HEK293 (cell line): ENCODE measurements around the gene CTAGE9.

Experiments used
- CTCF ChIA-PET: fragments of 350-600 bp; formaldehyde crosslinking; extraction: SDS; loops from one replicate; lab custom pipeline; 2021; ENCODE audit warnings: antibody characterized with exemption; lab: Yijun Ruan, JAX
- POLR2A ChIA-PET: fragments of 300-600 bp; formaldehyde crosslinking; extraction: SDS; loops from one replicate; lab custom pipeline; 2020; ENCODE audit warnings: antibody characterized with exemption, inconsistent platforms; lab: Yijun Ruan, JAX
- H3K27ac ChIP-seq: fragments of 200-500 bp; sonication (Bioruptor generic); 2 replicates; pipeline ENCODE4 v1.5.1; 2014; ENCODE audit warnings: low read depth, low read length, control low read depth, inconsistent platforms; ENCODE audit errors: extremely low read depth
- H3K36me3 ChIP-seq, 2 experiments: fragments of 200-500 bp in 1 of 2; sonication (Bioruptor generic) in 1 of 2; 1 replicate in 1 of 2; 2 replicates in 1 of 2; pipeline ENCODE4 v1.5.1; 2014 to 2017; ENCODE audit warnings: inconsistent platforms in 2 of 2, low read length in 2 of 2; ENCODE audit not compliant: control insufficient read depth in 2 of 2, insufficient read depth in 1 of 2
- H3K4me1 ChIP-seq: fragments of 200-500 bp; sonication (Bioruptor generic); 2 replicates; pipeline ENCODE4 v1.5.1; 2014; ENCODE audit warnings: mild to moderate bottlenecking, low read length, inconsistent platforms; ENCODE audit not compliant: control insufficient read depth, insufficient read depth
- H3K4me3 ChIP-seq: 2 replicates; pipeline ENCODE4 v1.5.1; 2011; ENCODE audit warnings: low read depth, mild to moderate bottlenecking, control low read depth, low read length, moderate library complexity
- H3K9me3 ChIP-seq: fragments of 200-500 bp; sonication (Bioruptor generic); 2 replicates; pipeline ENCODE4 v1.5.1; 2014; ENCODE audit warnings: low read depth, low read length, inconsistent platforms; ENCODE audit not compliant: control insufficient read depth, insufficient read depth
- GLI4 ChIP-seq: fragments of 450-650 bp; formaldehyde crosslinking; IDR thresholded peaks from 2 replicates; pipeline ENCODE4 v1.5.1; 2016; ENCODE audit warnings: missing biosample characterization, missing genetic modification characterization
- KLF10 ChIP-seq: fragments of 450-650 bp; IDR thresholded peaks from 2 replicates; pipeline ENCODE4 v1.5.1; 2018; ENCODE audit warnings: missing biosample characterization, mild to moderate bottlenecking, missing genetic modification characterization
- TSHZ1 ChIP-seq: fragments of 450-650 bp; formaldehyde crosslinking; IDR thresholded peaks from 2 replicates; pipeline ENCODE4 v1.5.1; 2016; ENCODE audit warnings: missing biosample characterization, missing genetic modification characterization, borderline replicate concordance
- ZBTB49 ChIP-seq: fragments of 450-650 bp; formaldehyde crosslinking; IDR thresholded peaks from 2 replicates; pipeline ENCODE4 v1.5.1; 2016; ENCODE audit warnings: missing biosample characterization, missing genetic modification characterization, low read depth
- ZNF132 ChIP-seq: fragments of 450-650 bp; formaldehyde crosslinking; IDR thresholded peaks from 2 replicates; pipeline ENCODE4 v1.5.1; 2017; ENCODE audit warnings: missing biosample characterization, missing genetic modification characterization, borderline replicate concordance
- ZNF211 ChIP-seq: fragments of 450-650 bp; formaldehyde crosslinking; IDR thresholded peaks from 2 replicates; pipeline ENCODE4 v1.5.1; 2016; ENCODE audit warnings: low read depth, missing biosample characterization, missing genetic modification characterization
- ZNF239 ChIP-seq: fragments of 450-650 bp; formaldehyde crosslinking; IDR thresholded peaks from 2 replicates; pipeline ENCODE4 v1.5.1; 2016; ENCODE audit warnings: missing biosample characterization, missing genetic modification characterization
- ZNF311 ChIP-seq: fragments of 450-650 bp; formaldehyde crosslinking; IDR thresholded peaks from 2 replicates; pipeline ENCODE4 v1.5.1; 2017; ENCODE audit warnings: missing biosample characterization, missing genetic modification characterization, borderline replicate concordance
- ZNF488 ChIP-seq: fragments of 450-650 bp; formaldehyde crosslinking; IDR thresholded peaks from 2 replicates; pipeline ENCODE4 v1.5.1; 2016; ENCODE audit warnings: missing biosample characterization, missing genetic modification characterization
- ZNF626 ChIP-seq: fragments of 450-650 bp; sonication (Bioruptor Pico); formaldehyde crosslinking; IDR thresholded peaks from 2 replicates; pipeline ENCODE4 v1.5.1; 2018; ENCODE audit warnings: missing biosample characterization, missing genetic modification characterization, inconsistent platforms
- ZNF654 ChIP-seq: fragments of 450-650 bp; formaldehyde crosslinking; IDR thresholded peaks from 2 replicates; pipeline ENCODE4 v1.5.1; 2016; ENCODE audit warnings: low read depth, missing biosample characterization, missing genetic modification characterization
- ZNF704 ChIP-seq: fragments of 450-650 bp; formaldehyde crosslinking; IDR thresholded peaks from 2 replicates; pipeline ENCODE4 v1.5.1; 2016; ENCODE audit warnings: missing biosample characterization, missing genetic modification characterization
- ZNF707 ChIP-seq: fragments of 450-650 bp; formaldehyde crosslinking; IDR thresholded peaks from 2 replicates; pipeline ENCODE4 v1.5.1; 2016; ENCODE audit warnings: missing biosample characterization, missing genetic modification characterization
- ZSCAN4 ChIP-seq: fragments of 450-650 bp; formaldehyde crosslinking; IDR thresholded peaks from 2 replicates; pipeline ENCODE4 v1.5.1; 2017; ENCODE audit warnings: missing biosample characterization, missing genetic modification characterization

Gene CTAGE9

GRCh38 chr6:131692031-131692430, 18.8 kb downstream of the CTAGE9 start:
- H3K27ac ChIP-seq: no peak overlapping the region
- H3K4me3 ChIP-seq: no peak overlapping the region
- CTCF ChIA-PET: no interaction called here

GRCh38 chr6:131688286-131688685, 22.5 kb downstream of the CTAGE9 start:
- Histone ChIP-seq H3K4me3 (no peak overlapping the region), H3K36me3 (no peaks in the 10 kb centered on the region), H3K27ac (no peak overlapping the region), H3K4me1 (no peaks in the 10 kb centered on the region), H3K9me3 (no peaks in the 10 kb centered on the region)
- ChIA-PET CTCF (interaction anchor here (1.3 to 1.6 kb wide), 2 partner anchors 14 to 227 kb away, joined by 5 to 9 read pairs; no protein-coding TSS in a partner anchor), POLR2A (no interaction called here)
- TF ChIP-seq ZNF707 (no peak), ZNF488 (no peak), GLI4 (tag by site-specific recombination) (no peak), ZNF132 (tag by site-specific recombination) (no peak), ZNF239 (no peak), ZNF704 (tag by site-specific recombination) (no peak), ZBTB49 (tag by site-specific recombination) (no peak), ZNF626 (tag by site-specific recombination) (no peak), ZNF211 (no peak), ZNF311 (tag by site-specific recombination) (no peak), TSHZ1 (tag by site-specific recombination) (no peak), ZNF654 (tag by site-specific recombination) (no peak), KLF10 (tag by site-specific recombination) (no peak)

More at GRCh38 chr6:131692031-131692430, 18.8 kb downstream of the CTAGE9 start:
- Histone ChIP-seq H3K36me3 (no peaks in the 10 kb centered on the region), H3K4me1 (no peaks in the 10 kb centered on the region), H3K9me3 (no peaks in the 10 kb centered on the region)
- POLR2A ChIA-PET: no interaction called here
- no peak for TF ChIP-seq ZSCAN4 (tag by site-specific recombination)
